Endothelial cell of umbilical vein (primary cell): ENCODE results near the gene CNDP2. TPM values are rescaled to one million over a fixed set of nuclear protein-coding genes. Genes with fewer than 3 reads are reported as not detected.

Source experiments
- BruUV-seq: library from RNA; stranded (reverse); fragments of 400-500 nt; replicated peaks from 2 replicates; lab custom pipeline; 2021; lab: Mats Ljungman, UMichigan
- CTCF ChIA-PET: fragments of 300-600, 350-600 bp; sonication (Branson Sonifier 250); formaldehyde crosslinking; loops from one replicate; lab custom pipeline; 2021; ENCODE audit warnings: antibody characterized with exemption, inconsistent platforms; lab: Charles Lee
- POLR2A ChIA-PET: fragments of 300-600, 350-600 bp; sonication (Branson Sonifier 250); formaldehyde crosslinking; loops from one replicate; lab custom pipeline; 2021; ENCODE audit warnings: antibody characterized with exemption, inconsistent platforms; lab: Charles Lee
- DNase-seq: peaks from one replicate; pipeline ENCODE4 v3.0.0-alpha.2; 2011; ENCODE audit warnings: low read depth, low spot score
- FAIRE-seq: peaks from 2 replicates; lab custom pipeline; 2011; peaks lifted over from hg19 to GRCh38; lab: Jason Lieb, UNC
- H2AFZ ChIP-seq: 2 replicates; pipeline ENCODE4 v1.6.0; 2012; ENCODE audit warnings: low read depth, low read length, control low read depth, inconsistent platforms
- H3K27ac ChIP-seq: 2 replicates; pipeline ENCODE4 v1.5.1; 2011; ENCODE audit warnings: low read depth, mild to moderate bottlenecking, control low read depth, low read length, moderate library complexity; ENCODE audit not compliant: insufficient read depth
- H3K27me3 ChIP-seq, 2 experiments: 2 replicates each; pipeline versions ENCODE4 v1.6.0 to v1.6.1; 2011; ENCODE audit warnings: low read length in 2 of 2, mixed read lengths in 1 of 2; ENCODE audit not compliant: control insufficient read depth in 2 of 2, insufficient read depth in 2 of 2
- H3K36me3 ChIP-seq, 2 experiments: 2 replicates in 1 of 2; 3 replicates in 1 of 2; pipeline ENCODE4 v1.5.1; 2011; ENCODE audit warnings: low read length in 2 of 2, mild to moderate bottlenecking in 1 of 2, moderate library complexity in 1 of 2; ENCODE audit not compliant: control insufficient read depth in 2 of 2, insufficient read depth in 2 of 2; ENCODE audit errors: extremely low read depth in 1 of 2
- H3K4me1 ChIP-seq: 3 replicates; pipeline ENCODE4 v1.5.1; 2011; ENCODE audit warnings: mild to moderate bottlenecking, low read length; ENCODE audit not compliant: control insufficient read depth, insufficient read depth; ENCODE audit errors: extremely low read depth
- H3K4me2 ChIP-seq: 2 replicates; pipeline ENCODE4 v1.6.1; 2011; ENCODE audit warnings: low read length, control low read depth, mixed read lengths; ENCODE audit not compliant: insufficient read depth
- H3K4me3 ChIP-seq, 3 experiments: fragments of 200-600 bp in 1 of 3; sonication (generic), shearing (Covaris generic) in 1 of 3; replicated peaks in 1 of 3; 2 replicates each; pipeline ENCODE4 v1.5.1; 2011 to 2016; ENCODE audit warnings: control low read depth in 3 of 3, low read length in 3 of 3, mild to moderate bottlenecking in 2 of 3, inconsistent platforms in 1 of 3, low read depth in 1 of 3, moderate library complexity in 1 of 3; ENCODE audit not compliant: insufficient read depth in 1 of 3
- H3K79me2 ChIP-seq: 2 replicates; pipeline ENCODE4 v1.6.0; 2012; ENCODE audit warnings: low read length, inconsistent platforms; ENCODE audit not compliant: control insufficient read depth, insufficient read depth
- H3K9ac ChIP-seq: replicated peaks from 2 replicates; pipeline ENCODE3; 2011; ENCODE audit warnings: low read length, control low read depth; ENCODE audit not compliant: insufficient read depth; ENCODE audit errors: extremely low read depth
- H3K9me1 ChIP-seq: replicated peaks from 3 replicates; pipeline ENCODE4 v1.6.0; 2011; ENCODE audit warnings: mild to moderate bottlenecking, low read length; ENCODE audit not compliant: control insufficient read depth, insufficient read depth; ENCODE audit errors: extremely low read depth
- H3K9me3 ChIP-seq: replicated peaks from 2 replicates; pipeline ENCODE4 v1.5.1; 2012; ENCODE audit warnings: low read length, inconsistent platforms; ENCODE audit not compliant: control insufficient read depth, insufficient read depth
- H4K20me1 ChIP-seq: replicated peaks from 2 replicates; pipeline ENCODE3; 2011; ENCODE audit warnings: mild to moderate bottlenecking, low read length; ENCODE audit not compliant: control insufficient read depth, insufficient read depth; ENCODE audit errors: extremely low read depth
- CTCF ChIP-seq, 2 donors: IDR thresholded peaks; 1 replicate in 1 of 2; 2 replicates in 1 of 2; pipeline ENCODE4 v1.5.1; 2011; ENCODE audit warnings: low read length in 2 of 2, mild to moderate bottlenecking in 2 of 2, moderate library complexity in 2 of 2, control low read depth in 1 of 2, inconsistent platforms in 1 of 2, low read depth in 1 of 2; ENCODE audit not compliant: insufficient read depth in 1 of 2; ENCODE audit errors: extremely low read depth in 1 of 2
- EZH2 ChIP-seq: IDR thresholded peaks from 2 replicates; pipeline ENCODE4 v1.6.1; 2012; ENCODE audit warnings: borderline replicate concordance, low read depth, mild to moderate bottlenecking, moderate library complexity, low read length, inconsistent platforms; ENCODE audit not compliant: severe bottlenecking
- FOS ChIP-seq: IDR thresholded peaks from 2 replicates; pipeline ENCODE4 v1.6.1; 2011; ENCODE audit warnings: mild to moderate bottlenecking, low read length, moderate library complexity, borderline replicate concordance; ENCODE audit not compliant: insufficient read depth
- GATA2 ChIP-seq: IDR thresholded peaks from 2 replicates; pipeline ENCODE4 v1.7.0; 2011; ENCODE audit warnings: low read depth, mild to moderate bottlenecking, moderate library complexity, mixed read lengths, low read length; ENCODE audit not compliant: insufficient read length, insufficient read depth
- JUN ChIP-seq: IDR thresholded peaks from 2 replicates; pipeline ENCODE4 v1.6.1; 2011; ENCODE audit warnings: borderline replicate concordance, low read depth; ENCODE audit not compliant: insufficient read length, insufficient read depth
- MAX ChIP-seq: IDR thresholded peaks from 2 replicates; pipeline ENCODE4 v1.6.1; 2011; ENCODE audit not compliant: insufficient read depth, insufficient read length
- MYC ChIP-seq: IDR thresholded peaks from one replicate; pipeline ENCODE4 v1.6.1; 2011; ENCODE audit warnings: mild to moderate bottlenecking, low read depth, low read length
- POLR2A ChIP-seq: IDR thresholded peaks from 2 replicates; pipeline ENCODE4 v1.6.1; 2012; ENCODE audit warnings: low read depth, mild to moderate bottlenecking, control low read depth, low read length
- POLR2AphosphoS5 ChIP-seq: IDR thresholded peaks from 2 replicates; pipeline ENCODE4 v1.6.1; 2012; ENCODE audit warnings: low read depth, mild to moderate bottlenecking, control low read depth, low read length, moderate library complexity; ENCODE audit not compliant: insufficient read depth
- dilution Hi-C: fragments of 300-500 bp; cut with MboI; formaldehyde crosslinking; loops from one replicate; pipeline ENCODE4 v1.15.0; 2019; ENCODE audit warnings: low sequenced_read_pairs; ENCODE audit not compliant: extremely low pct_ligation_motif_present
- intact Hi-C: fragments of 100-400 bp; cut with micrococcal nuclease; formaldehyde crosslinking; loops from one replicate; pipeline ENCODE4 v1.10.0; 2022
- polyA plus RNA-seq, 4 experiments: library from polyadenylated mRNA; depleted of rRNA in 3 of 4; stranded (reverse) in 3 of 4; unstranded in 1 of 4; fragments of >200 nt; gene quantifications; 2 replicates each; pipeline versions ENCODE4 v1.2.1 to v1.2.3, GENCODE V29; 2011 to 2012; ENCODE audit warnings: missing spikeins in 1 of 4
- total RNA-seq: library from RNA; stranded (reverse); gene quantifications from 2 replicates; pipeline ENCODE4 v1.2.3, GENCODE V29; 2021

CNDP2 gene
- total and polyA plus RNA-seq, 2 donors (not counting 3 experiments of a cell fraction or from before 2014, with no cell fraction given), result 52.9 to 123 TPM

GRCh38 chr18:74447404-74448152 lies 48.6 kb upstream of the CNDP2 start:
- DNase-seq, result no peak
- BruUV-seq, result no TSS peak
- ChIA-PET POLR2A (no interaction called here), CTCF (no interaction called here)
- Histone ChIP-seq H3K9me3 (no peaks in the 10 kb centered on the region), H3K9me1 (no peaks in the 10 kb centered on the region), H2AFZ (no peak overlapping the region), H3K4me2 (no peak overlapping the region), H3K4me3 (no peak overlapping the region), H3K79me2 (no peaks in the 10 kb centered on the region), H3K4me1 (no peaks in the 10 kb centered on the region), H3K9ac (no peak overlapping the region), H3K27ac (no peak overlapping the region), H3K36me3 (no peaks in the 10 kb centered on the region), H3K27me3 (no peaks in the 10 kb centered on the region), H4K20me1 (no peaks in the 10 kb centered on the region)
- dilution Hi-C loops (no loop called here), intact Hi-C loops (no loop called here)
- no peak for FAIRE-seq
- TF ChIP-seq EZH2 (no peak), MAX (no peak), MYC (no peak), POLR2A (no peak), FOS (no peak), JUN (no peak), GATA2 (no peak), POLR2AphosphoS5 (no peak), CTCF (IDR thresholded peaks at IDR 0.05; ENCODE audit: extremely low read depth in 1 of 2, insufficient read depth in 1 of 2, low read depth in 1 of 2, low read length in 2 of 2) (no peak)
